KMS-11 (cell line): ENCODE measurements around the gene RPS25.
"Not testable (repeated sequence)": the region's sequence is repeated elsewhere in the genome, so short reads cannot be mapped to it uniquely, and the experiment has no call there.

Experiments
- H2AFZ ChIP-seq: fragments of 200-600 bp; sonication (generic); 2 replicates; pipeline ENCODE4 v1.6.1; 2016; ENCODE audit warnings: antibody characterized with exemption, mixed run types, low read depth
- H3K27ac ChIP-seq: fragments of 200-600 bp; sonication (generic); 2 replicates; pipeline ENCODE4 v1.6.1; 2016; ENCODE audit warnings: mild to moderate bottlenecking, mixed run types
- H3K27me3 ChIP-seq: fragments of 200-600 bp; sonication (generic); 2 replicates; pipeline ENCODE4 v1.6.1; 2017; ENCODE audit warnings: mild to moderate bottlenecking, low read depth, mixed run types, moderate library complexity; ENCODE audit not compliant: insufficient read depth
- H3K36me3 ChIP-seq: fragments of 200-600 bp; sonication (generic); 2 replicates; pipeline ENCODE4 v1.6.1; 2017; ENCODE audit warnings: mild to moderate bottlenecking, mixed run types; ENCODE audit not compliant: insufficient read depth
- H3K4me1 ChIP-seq: fragments of 200-600 bp; sonication (generic); 2 replicates; pipeline ENCODE4 v1.6.1; 2016; ENCODE audit warnings: mild to moderate bottlenecking, low read depth, mixed run types; ENCODE audit not compliant: poor library complexity, severe bottlenecking
- H3K4me2 ChIP-seq: fragments of 200-600 bp; sonication (generic); 2 replicates; pipeline ENCODE4 v1.7.0; 2016; ENCODE audit warnings: mild to moderate bottlenecking, mixed run types
- H3K4me3 ChIP-seq: fragments of 200-600 bp; sonication (generic); IDR thresholded peaks from 2 replicates; pipeline ENCODE4 v1.6.1; 2017; ENCODE audit warnings: low read depth, low read length, mixed read lengths; ENCODE audit not compliant: insufficient read depth
- H3K79me2 ChIP-seq: fragments of 200-600 bp; sonication (generic); 2 replicates; pipeline ENCODE4 v1.6.1; 2016; ENCODE audit warnings: low read depth, mixed run types; ENCODE audit not compliant: insufficient read depth
- H3K9ac ChIP-seq: fragments of 200-600 bp; sonication (generic); 2 replicates; pipeline ENCODE4 v1.6.1; 2016; ENCODE audit warnings: mild to moderate bottlenecking, mixed run types
- H4K20me1 ChIP-seq: fragments of 200-600 bp; sonication (generic); 2 replicates; pipeline ENCODE4 v1.6.1; 2016; ENCODE audit warnings: mild to moderate bottlenecking, mixed run types; ENCODE audit not compliant: insufficient read depth
- CTCF ChIP-seq: fragments of 200-600 bp; sonication (generic); conservative IDR thresholded peaks from 2 replicates; pipeline ENCODE4 v1.6.1; 2017; ENCODE audit warnings: low read depth, mild to moderate bottlenecking, antibody characterized with exemption, low read length, moderate library complexity, mixed read lengths

RPS25 gene

GRCh38 chr11:119044708-119045107 lies 26.6 kb upstream of the RPS25 start:
- no peaks in the 10 kb centered on the region for H3K36me3 ChIP-seq
- no peaks in the 10 kb centered on the region for H3K79me2 ChIP-seq
- H3K27me3 ChIP-seq: no peaks in the 10 kb centered on the region
- no peak overlapping the region for H3K4me3 ChIP-seq
- no peak overlapping the region for H3K4me2 ChIP-seq
- no peak overlapping the region for H3K27ac ChIP-seq
- H3K9ac ChIP-seq: no peak overlapping the region
- no peak overlapping the region for H2AFZ ChIP-seq
- H3K4me1 ChIP-seq: peaks cover 9% of the 10 kb centered on the region
- no peaks in the 10 kb centered on the region for H4K20me1 ChIP-seq
- no peak for TF ChIP-seq CTCF

GRCh38 chr11:119042927-119043326 lies 24.8 kb upstream of the RPS25 start:
- Histone ChIP-seq H3K27ac (no peak overlapping the region), H4K20me1 (no peaks in the 10 kb centered on the region), H3K79me2 (no peaks in the 10 kb centered on the region), H3K4me1 (peaks cover 9% of the 10 kb centered on the region), H2AFZ (no peak overlapping the region), H3K27me3 (no peaks in the 10 kb centered on the region), H3K4me3 (no peak overlapping the region), H3K9ac (no peak overlapping the region), H3K36me3 (no peaks in the 10 kb centered on the region), H3K4me2 (no peak overlapping the region)
- no peak for TF ChIP-seq CTCF

- peak overlapping the region; percentile 35; the same call in 1 of the 2 replicates for H3K27ac ChIP-seq
- no peak for TF ChIP-seq CTCF
- H3K27me3 ChIP-seq: no peaks in the 10 kb centered on the region
- H3K36me3 ChIP-seq: no peaks in the 10 kb centered on the region
- H3K4me2 ChIP-seq: no peak overlapping the region; the same call in 1 of the 2 replicates
- no peak overlapping the region for H2AFZ ChIP-seq
- peaks cover 9% of the 10 kb centered on the region for H3K4me1 ChIP-seq
- no peak overlapping the region for H3K9ac ChIP-seq
- H3K79me2 ChIP-seq: no peaks in the 10 kb centered on the region
- H4K20me1 ChIP-seq: no peaks in the 10 kb centered on the region
- H3K4me3 ChIP-seq: no peak overlapping the region
Measured at GRCh38 chr11:119041821-119042514, 23.8 kb upstream of the RPS25 start.

- not testable (repeated sequence) for H2AFZ ChIP-seq, H3K9ac ChIP-seq, H3K4me3 ChIP-seq, H3K27ac ChIP-seq, H3K4me2 ChIP-seq, H3K36me3 ChIP-seq, H3K27me3 ChIP-seq, H3K4me1 ChIP-seq, H4K20me1 ChIP-seq, H3K79me2 ChIP-seq
Measured at GRCh38 chr11:119039471-119039870, 21.3 kb upstream of the RPS25 start.

- no peak for TF ChIP-seq CTCF
Measured at GRCh38 chr11:119038884-119039283, 20.7 kb upstream of the RPS25 start.

More at GRCh38 chr11:119038884-119039283, 20.7 kb upstream of the RPS25 start:
- peaks cover 9% of the 10 kb centered on the region for H3K4me1 ChIP-seq
- no peak overlapping the region for H3K4me3 ChIP-seq
- H3K9ac ChIP-seq: no peak overlapping the region
- H3K27ac ChIP-seq: no peak overlapping the region
- H4K20me1 ChIP-seq: no peaks in the 10 kb centered on the region
- no peak overlapping the region for H3K4me2 ChIP-seq
- no peaks in the 10 kb centered on the region for H3K79me2 ChIP-seq
- no peaks in the 10 kb centered on the region for H3K27me3 ChIP-seq
- no peaks in the 10 kb centered on the region for H3K36me3 ChIP-seq
- no peak overlapping the region for H2AFZ ChIP-seq
